Heart right ventricle (tissue), 16 donors: ENCODE results near the gene SLC34A1. TPM values are rescaled to one million over a fixed set of nuclear protein-coding genes. Genes with fewer than 3 reads are reported as not detected.

ENCODE experiments used
- ATAC-seq, 8 donors: fragments of 200-7000 bp; cut with Tn5 transposase; one replicate each; pipeline ENCODE4 v1.9.1; 2020; ENCODE audit warnings: mild to moderate bottlenecking in 8 of 8, moderate library complexity in 8 of 8, moderate number of reproducible peaks in 1 of 8
- DNase-seq, 2 donors: peaks; one replicate each; pipeline ENCODE4 v3.0.0-alpha.2; 2020
- H3K27ac ChIP-seq, 10 donors: fragments of 200-600 bp; sonication (generic) in 2 of 10; one replicate each; pipeline versions ENCODE4 v1.5.0 to v1.8.0; 2020 to 2022; ENCODE audit warnings: mild to moderate bottlenecking in 3 of 10
- H3K27me3 ChIP-seq, 7 donors: fragments of 200-600 bp; one replicate each; pipeline ENCODE4 v1.8.0; 2021 to 2022; ENCODE audit warnings: mild to moderate bottlenecking in 2 of 7
- H3K36me3 ChIP-seq, 9 donors: fragments of 200-600 bp; sonication (generic) in 1 of 9; one replicate each; pipeline versions ENCODE4 v1.5.0 to v1.8.0; 2020 to 2022; ENCODE audit warnings: mild to moderate bottlenecking in 2 of 9
- H3K4me1 ChIP-seq, 9 donors: fragments of 200-600 bp; sonication (generic) in 1 of 9; one replicate each; pipeline versions ENCODE4 v1.5.0 to v1.8.0; 2020 to 2022; ENCODE audit warnings: mild to moderate bottlenecking in 4 of 9
- H3K4me3 ChIP-seq, 10 donors: fragments of 200-600 bp; sonication (generic) in 2 of 10; one replicate each; pipeline versions ENCODE4 v1.5.0 to v1.8.0; 2020 to 2022; ENCODE audit warnings: mild to moderate bottlenecking in 7 of 10, moderate library complexity in 2 of 10
- H3K9me3 ChIP-seq, 11 donors: fragments of 200-600 bp in 10 of 11; sonication (generic) in 2 of 11; one replicate each; pipeline versions ENCODE4 v1.5.0 to v1.8.0; 2013 to 2022; ENCODE audit warnings: mild to moderate bottlenecking in 2 of 11, control low read depth in 1 of 11, moderate library complexity in 1 of 11
- WGBS, 2 donors: extraction: QIAGEN DNeasy Blood & Tissue Kit; methylation state at CpG; one replicate each; pipeline ENCODE4 v1.1.7; 2013; ENCODE audit warnings: inconsistent platforms in 1 of 2; 5-methylcytosine and 5-hydroxymethylcytosine counted together
- intact Hi-C, 10 donors: fragments of 100-400 bp; cut with DNase I; formaldehyde crosslinking; loops; one replicate each; pipeline versions ENCODE4 v1.11.1 to v1.14.2; 2022
- polyA plus RNA-seq, 2 donors: library from polyadenylated mRNA; stranded (reverse); fragments of 200-250 nt; gene quantifications; one replicate each; pipeline ENCODE4 v1.2.3, GENCODE V29; 2013
- total RNA-seq, 10 donors: library from RNA; stranded (reverse); fragmentation: NEBNext Ultra II Directional in 3 of 10; extraction: Animal tissue kit (Norgen Biotek cat#: 25700) in 3 of 10; gene quantifications; one replicate each; pipeline versions ENCODE4 v1.2.1 to v1.2.4, GENCODE V29; 2021 to 2023
- TF ChIP-seq, protein P1 (sequence below), 9 donors: fragments of 200-600 bp; sonication (generic) in 2 of 9; IDR thresholded peaks; one replicate each; pipeline versions ENCODE4 v1.5.0 to v1.8.0; 2021 to 2022; ENCODE audit warnings: antibody characterized with exemption in 9 of 9, mild to moderate bottlenecking in 5 of 9, moderate library complexity in 1 of 9
- donor health status: Arrhythmogenic right ventricular cardiomyopathy.
- donor health status: ischemic (EF 13 %, LVEDD 7.1; RV severe dilation, severe dysfunction).
- donor health status: healthy with polysubstance abuse.
- donor health status: DM: no; HTN: yes; CAD: no.
- donor health status: DM: no; HTN: no; CAD: no.
- donor health status: ischemic (EF 25% LVEDD 6.9; RV normal size, moderate dysfunction).
- donor health status: ischemic (EF 25% LVEDD 5.7; RV mildly dilated, moderate dysfunction).
- donor health status: healthy.
- donor health status: DM: yes; HTN: yes; CAD: no.
- donor health status: Ischemic cardiomyopathy.
- donor health status: ischemic (EF 35%, LVEDD 5.7; RV mildly dilated, moderate dysfunction).
- donor health status: nonischemic (EF 11% LVEDD 7.7; RV severe dilation, severe dysfunction).
- donor health status: DM: yes; HTN: yes; CAD: no.
- donor health status: PGD.
- donor health status: ischemic (EF 29% LVEDD 5.4; RV normal size, mild dysfunction).
- donor health status: nonischemic (EF 23%, LVEDD 6.1; RV moderate dilation, normal function).

SLC34A1 gene
- total and polyA plus RNA-seq, 12 donors: 0.12 TPM; not detected in 11

DNA sequence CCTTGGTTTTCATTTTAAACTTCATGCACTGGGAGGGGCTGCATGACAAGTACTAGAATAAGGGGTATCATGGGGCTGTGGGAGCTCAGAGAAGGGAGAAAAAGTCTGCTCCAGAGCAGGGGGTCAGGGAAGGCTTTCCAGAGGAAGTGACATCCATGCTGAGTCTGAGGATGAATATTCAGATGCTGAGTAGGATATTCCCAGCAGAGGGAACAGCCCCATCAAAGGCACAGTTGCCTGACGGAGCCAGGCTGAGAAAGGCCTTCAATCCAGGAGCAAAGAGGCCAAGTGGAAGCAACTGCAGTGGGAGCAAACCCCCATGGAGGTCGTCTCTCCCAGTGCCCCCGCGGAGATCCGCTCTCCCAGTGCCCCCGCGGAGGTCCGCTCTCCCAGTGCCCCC lies 11.8 kb downstream of the SLC34A1 start:
- no peaks in the 10 kb centered on the region for H3K9me3 ChIP-seq
- H3K27me3 ChIP-seq: peaks cover 19 to 68% (median 58%) of the 10 kb centered on the region in 7 donors
- H3K27ac ChIP-seq: no peak overlapping the region
- H3K4me3 ChIP-seq: no peak overlapping the region
- no peaks in the 10 kb centered on the region for H3K36me3 ChIP-seq
- no peak for ATAC-seq
- TF ChIP-seq, protein P1, sequence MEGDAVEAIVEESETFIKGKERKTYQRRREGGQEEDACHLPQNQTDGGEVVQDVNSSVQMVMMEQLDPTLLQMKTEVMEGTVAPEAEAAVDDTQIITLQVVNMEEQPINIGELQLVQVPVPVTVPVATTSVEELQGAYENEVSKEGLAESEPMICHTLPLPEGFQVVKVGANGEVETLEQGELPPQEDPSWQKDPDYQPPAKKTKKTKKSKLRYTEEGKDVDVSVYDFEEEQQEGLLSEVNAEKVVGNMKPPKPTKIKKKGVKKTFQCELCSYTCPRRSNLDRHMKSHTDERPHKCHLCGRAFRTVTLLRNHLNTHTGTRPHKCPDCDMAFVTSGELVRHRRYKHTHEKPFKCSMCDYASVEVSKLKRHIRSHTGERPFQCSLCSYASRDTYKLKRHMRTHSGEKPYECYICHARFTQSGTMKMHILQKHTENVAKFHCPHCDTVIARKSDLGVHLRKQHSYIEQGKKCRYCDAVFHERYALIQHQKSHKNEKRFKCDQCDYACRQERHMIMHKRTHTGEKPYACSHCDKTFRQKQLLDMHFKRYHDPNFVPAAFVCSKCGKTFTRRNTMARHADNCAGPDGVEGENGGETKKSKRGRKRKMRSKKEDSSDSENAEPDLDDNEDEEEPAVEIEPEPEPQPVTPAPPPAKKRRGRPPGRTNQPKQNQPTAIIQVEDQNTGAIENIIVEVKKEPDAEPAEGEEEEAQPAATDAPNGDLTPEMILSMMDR (IDR thresholded peaks at IDR 0.05): no peak
- peaks cover 6 to 13% (median 10%) of the 10 kb centered on the region in 9 donors for H3K4me1 ChIP-seq
- WGBS, 2 donors: 31 to 46% methylated on average over 2 to 6 of the region's 8 CpGs
- intact Hi-C loops: no loop called here
- DNase-seq: no peak

DNA sequence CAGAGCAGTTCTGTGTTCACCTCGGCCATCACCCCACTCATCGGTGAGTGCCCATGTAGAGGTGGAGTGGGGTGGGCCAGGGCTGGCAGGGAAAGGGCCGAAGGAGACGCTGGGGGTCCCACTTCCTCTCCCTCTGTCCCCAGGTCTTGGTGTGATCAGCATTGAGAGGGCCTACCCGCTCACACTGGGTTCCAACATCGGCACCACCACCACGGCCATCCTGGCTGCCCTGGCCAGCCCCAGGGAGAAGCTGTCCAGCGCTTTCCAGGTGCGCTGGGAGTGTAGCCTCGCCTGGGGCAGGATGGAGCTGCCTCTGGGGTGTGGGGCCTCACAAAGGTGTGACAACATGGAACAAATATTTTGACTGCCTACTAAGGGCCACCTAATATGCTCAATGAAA lies 12.6 kb downstream of the SLC34A1 start:
- intact Hi-C loops: no loop called here
- no peak overlapping the region for H3K27ac ChIP-seq
- TF ChIP-seq, protein P1 (IDR thresholded peaks at IDR 0.05): no peak
- DNase-seq (no peak), ATAC-seq (no peak)
- peaks cover 20 to 75% (median 65%) of the 10 kb centered on the region in 7 donors for H3K27me3 ChIP-seq
- WGBS, 2 donors: 87 to 92% methylated on average over 10 of the region's 10 CpGs
- H3K4me1 ChIP-seq: peaks cover 6 to 13% (median 10%) of the 10 kb centered on the region in 9 donors
- H3K36me3 ChIP-seq: no peaks in the 10 kb centered on the region
- H3K4me3 ChIP-seq: no peak overlapping the region
- H3K9me3 ChIP-seq: no peaks in the 10 kb centered on the region

DNA sequence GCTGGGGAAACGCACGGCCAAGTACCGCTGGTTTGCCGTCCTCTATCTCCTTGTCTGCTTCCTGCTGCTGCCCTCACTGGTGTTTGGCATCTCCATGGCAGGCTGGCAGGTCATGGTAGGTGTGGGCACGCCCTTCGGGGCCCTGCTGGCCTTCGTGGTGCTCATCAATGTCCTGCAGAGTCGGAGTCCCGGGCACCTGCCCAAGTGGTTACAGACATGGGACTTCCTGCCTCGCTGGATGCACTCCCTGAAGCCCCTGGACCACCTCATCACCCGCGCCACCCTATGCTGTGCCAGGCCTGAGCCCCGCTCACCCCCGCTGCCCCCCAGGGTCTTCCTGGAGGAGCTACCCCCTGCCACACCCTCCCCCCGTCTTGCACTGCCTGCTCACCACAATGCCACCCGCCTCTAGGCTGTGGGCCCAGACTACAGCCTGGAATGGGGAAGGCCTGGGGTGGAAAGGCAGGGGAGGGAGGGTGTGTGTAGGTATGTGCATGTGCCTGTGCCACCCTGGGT lies 13.7 kb downstream of the SLC34A1 start:
- 80 to 88% methylated on average over 16 of the region's 16 CpGs for WGBS, 2 donors
- Histone ChIP-seq H3K4me3 (no peak overlapping the region), H3K27ac (no peak overlapping the region), H3K9me3 (no peaks in the 10 kb centered on the region), H3K36me3 (no peaks in the 10 kb centered on the region), H3K4me1 (peaks cover 6 to 23% (median 17%) of the 10 kb centered on the region in 9 donors), H3K27me3 (peaks cover 30 to 87% (median 76%) of the 10 kb centered on the region in 7 donors)
- intact Hi-C loops: no loop called here
- TF ChIP-seq, protein P1 (IDR thresholded peaks at IDR 0.05): no peak
- no peak for DNase-seq
- no peak for ATAC-seq

DNA sequence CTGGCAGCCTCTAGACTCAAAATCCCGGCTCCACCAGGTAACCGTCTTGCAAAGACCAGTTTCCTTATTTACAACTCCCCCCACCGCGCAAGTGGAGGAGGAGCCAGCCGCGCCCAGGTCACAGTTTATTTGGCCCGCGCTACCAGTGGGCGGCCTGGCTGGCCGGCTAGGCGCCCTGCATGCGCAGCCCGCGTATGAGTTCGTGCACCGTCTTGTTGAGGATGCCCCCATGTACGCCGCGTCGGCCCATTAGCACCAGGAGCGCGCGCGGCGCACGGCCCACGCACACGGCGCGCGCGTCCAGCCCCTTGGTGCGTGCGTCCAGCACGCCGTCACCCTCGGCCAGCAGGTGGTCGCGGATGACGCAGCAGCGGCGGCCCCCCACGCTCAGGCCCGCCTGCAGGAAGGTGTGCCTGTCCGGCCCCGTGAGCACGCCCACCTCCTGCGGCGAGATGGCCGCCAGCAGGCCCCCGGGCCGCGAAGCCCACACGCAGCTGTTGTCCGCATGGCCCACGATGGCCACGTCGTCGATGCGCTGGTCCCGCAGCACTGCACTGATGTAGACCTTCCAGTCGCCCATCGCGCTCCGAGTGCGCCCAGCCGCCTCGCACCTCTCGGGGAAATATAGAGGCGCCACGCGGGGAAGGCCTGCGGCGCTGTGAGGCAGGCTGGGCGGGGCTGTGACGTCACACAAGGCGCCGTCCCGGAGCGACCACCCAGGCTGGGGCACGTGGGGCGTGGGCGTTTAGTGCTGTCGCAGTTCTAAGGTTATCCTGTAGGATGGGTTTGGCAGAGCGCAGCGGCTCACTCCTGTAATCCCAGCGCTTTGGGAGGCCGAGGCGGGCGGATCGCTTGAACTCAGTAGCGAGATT lies 16.0 kb downstream of the SLC34A1 start, which contains the start of gene PFN3:
Gene PFN3, minus strand, starts transcription at position 665 of the 872 bp plus-strand sequence. Its CDS starts 85 bp downstream, at position 580.
- TF ChIP-seq, protein P1 (IDR thresholded peaks at IDR 0.05): no peak
- no peaks in the 10 kb centered on the region for H3K36me3 ChIP-seq
- H3K27me3 ChIP-seq: peaks cover 35 to 100% (median 90%) of the 10 kb centered on the region in 7 donors
- ATAC-seq (no peak), DNase-seq (no peak)
- intact Hi-C loops: loop anchor here in 1 of 10 donors (5.0 kb wide), 1 partner anchor 52 kb away; no protein-coding TSS in a partner anchor
- WGBS, 2 donors: 5 to 10% methylated on average over 92 of the region's 92 CpGs
- peaks cover 20 to 42% (median 35%) of the 10 kb centered on the region in 9 donors for H3K4me1 ChIP-seq
- H3K4me3 ChIP-seq: peak within 1 kb of the TSS in 1 of 10 donors; percentile 14
- H3K27ac ChIP-seq: no peak within 1 kb of the TSS
- no peaks in the 10 kb centered on the region for H3K9me3 ChIP-seq
